Prostate gland (tissue), 2 donors: ENCODE measurements around the gene GAP43. TPM values are rescaled to one million over a fixed set of nuclear protein-coding genes. Genes with fewer than 3 reads are reported as not detected.

Source experiments
- DNase-seq: peaks from one replicate; pipeline ENCODE4 v3.0.0-alpha.2; 2019; ENCODE audit warnings: low spot score
- H3K27ac ChIP-seq, 2 donors: fragments of 200-600 bp; sonication (generic); 2 replicates each; pipeline ENCODE4 v1.5.1; 2017 to 2019
- H3K27me3 ChIP-seq: fragments of 200-600 bp; sonication (generic); replicated peaks from 2 replicates; pipeline ENCODE4 v1.5.1; 2019; ENCODE audit not compliant: insufficient read depth
- H3K36me3 ChIP-seq, 2 donors: fragments of 200-600 bp; sonication (generic); 1 replicate in 1 of 2; 2 replicates in 1 of 2; pipeline versions ENCODE4 v1.5.1 to v1.8.1; 2017 to 2019
- H3K4me1 ChIP-seq: fragments of 200-600 bp; sonication (generic); replicated peaks from 2 replicates; pipeline ENCODE4 v1.5.1; 2019
- H3K4me3 ChIP-seq, 2 donors: fragments of 200-600 bp; sonication (generic); 2 replicates each; pipeline ENCODE4 v1.5.1; 2017 to 2019
- H3K9me3 ChIP-seq: fragments of 200-600 bp; sonication (generic); 2 replicates; pipeline ENCODE4 v1.5.1; 2017
- POLR2A ChIP-seq: fragments of 450-650 bp; IDR thresholded peaks from one replicate; pipeline ENCODE4 v1.6.1; 2016; ENCODE audit warnings: antibody characterized with exemption, mild to moderate bottlenecking
- POLR2AphosphoS5 ChIP-seq: sonication (generic); formaldehyde crosslinking; IDR thresholded peaks from one replicate; pipeline ENCODE4 v1.6.1; 2017; ENCODE audit warnings: antibody characterized with exemption
- WGBS: methylation state at CpG from one replicate; pipeline ENCODE4 v1.1.5; 2018; 5-methylcytosine and 5-hydroxymethylcytosine counted together
- intact Hi-C: fragments of 100-400 bp; cut with DNase I; formaldehyde crosslinking; loops from one replicate; pipeline ENCODE4 v1.14.2; 2022
- total RNA-seq, 2 donors: library from RNA; depleted of rRNA; stranded (reverse); fragments of >200 nt; gene quantifications; one replicate each; pipeline ENCODE4 v1.1.0, GENCODE V29; 2016
- TF ChIP-seq, protein P1 (sequence below), 4 experiments: fragments of 200-600 bp in 2 of 4; fragments of 450-650 bp in 2 of 4; sonication (generic) in 2 of 4; IDR thresholded peaks; 1 replicate in 3 of 4; 2 replicates in 1 of 4; pipeline ENCODE4 v1.5.1; 2016 to 2019; ENCODE audit warnings: antibody characterized with exemption in 4 of 4, mild to moderate bottlenecking in 2 of 4, moderate library complexity in 2 of 4

Gene GAP43
- total RNA-seq, 2 donors from 2014 or later = 0.74 TPM; not detected in 1

DNA sequence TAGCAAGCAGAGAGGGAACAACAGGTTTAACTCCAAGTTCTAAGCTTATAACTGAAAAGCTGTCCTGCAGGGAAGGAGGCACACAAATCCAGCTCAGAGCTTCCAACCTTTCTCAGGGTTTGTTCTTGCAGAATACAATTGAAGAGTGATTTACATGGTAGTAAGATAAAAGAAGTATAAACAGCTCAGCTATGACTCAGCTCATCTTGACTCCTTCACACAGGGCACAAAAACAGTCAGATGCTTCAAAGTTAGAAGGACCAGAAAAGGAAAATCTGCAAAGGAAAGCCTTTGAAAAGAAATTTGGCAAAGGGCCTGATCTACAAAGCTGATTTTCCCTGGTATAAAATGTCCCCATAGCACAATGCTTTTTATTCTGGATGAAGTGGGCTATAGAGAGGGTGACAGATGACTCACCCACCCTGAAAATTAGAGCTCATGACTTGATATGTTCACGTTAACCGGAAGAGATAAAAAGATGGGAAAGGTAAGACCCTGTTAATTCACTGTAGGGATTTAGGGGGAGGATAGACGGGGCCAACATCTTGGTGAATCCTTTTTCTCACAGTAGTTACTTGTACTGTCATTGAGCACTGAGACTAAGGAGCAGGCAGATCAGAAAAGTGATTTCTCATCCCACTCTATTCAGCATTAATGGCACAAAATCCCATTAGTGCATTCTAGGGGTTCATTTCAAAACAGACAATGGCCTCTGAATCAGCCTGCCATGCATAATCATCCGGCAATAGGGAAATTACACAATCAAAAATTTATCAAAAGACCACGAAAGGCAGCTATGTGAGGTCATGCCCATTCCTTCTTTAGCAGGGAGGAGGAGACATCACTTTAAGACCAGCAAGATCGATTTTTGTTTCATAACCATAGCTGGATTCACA lies 143.5 kb downstream of the GAP43 start:
- Histone ChIP-seq H3K4me3 (no peak overlapping the region), H3K4me1 (no peaks in the 10 kb centered on the region), H3K27me3 (no peaks in the 10 kb centered on the region), H3K9me3 (no peaks in the 10 kb centered on the region), H3K36me3 (no peaks in the 10 kb centered on the region), H3K27ac (no peak overlapping the region)
- 61% methylated on average over 6 of the region's 6 CpGs for WGBS
- intact Hi-C loops = loop anchor here (2.0 kb wide), 1 partner anchor 74 kb away; no protein-coding TSS in a partner anchor
- TF ChIP-seq, protein P1, sequence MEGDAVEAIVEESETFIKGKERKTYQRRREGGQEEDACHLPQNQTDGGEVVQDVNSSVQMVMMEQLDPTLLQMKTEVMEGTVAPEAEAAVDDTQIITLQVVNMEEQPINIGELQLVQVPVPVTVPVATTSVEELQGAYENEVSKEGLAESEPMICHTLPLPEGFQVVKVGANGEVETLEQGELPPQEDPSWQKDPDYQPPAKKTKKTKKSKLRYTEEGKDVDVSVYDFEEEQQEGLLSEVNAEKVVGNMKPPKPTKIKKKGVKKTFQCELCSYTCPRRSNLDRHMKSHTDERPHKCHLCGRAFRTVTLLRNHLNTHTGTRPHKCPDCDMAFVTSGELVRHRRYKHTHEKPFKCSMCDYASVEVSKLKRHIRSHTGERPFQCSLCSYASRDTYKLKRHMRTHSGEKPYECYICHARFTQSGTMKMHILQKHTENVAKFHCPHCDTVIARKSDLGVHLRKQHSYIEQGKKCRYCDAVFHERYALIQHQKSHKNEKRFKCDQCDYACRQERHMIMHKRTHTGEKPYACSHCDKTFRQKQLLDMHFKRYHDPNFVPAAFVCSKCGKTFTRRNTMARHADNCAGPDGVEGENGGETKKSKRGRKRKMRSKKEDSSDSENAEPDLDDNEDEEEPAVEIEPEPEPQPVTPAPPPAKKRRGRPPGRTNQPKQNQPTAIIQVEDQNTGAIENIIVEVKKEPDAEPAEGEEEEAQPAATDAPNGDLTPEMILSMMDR (IDR thresholded peaks at IDR 0.05) = no peak
- DNase-seq = no peak

DNA sequence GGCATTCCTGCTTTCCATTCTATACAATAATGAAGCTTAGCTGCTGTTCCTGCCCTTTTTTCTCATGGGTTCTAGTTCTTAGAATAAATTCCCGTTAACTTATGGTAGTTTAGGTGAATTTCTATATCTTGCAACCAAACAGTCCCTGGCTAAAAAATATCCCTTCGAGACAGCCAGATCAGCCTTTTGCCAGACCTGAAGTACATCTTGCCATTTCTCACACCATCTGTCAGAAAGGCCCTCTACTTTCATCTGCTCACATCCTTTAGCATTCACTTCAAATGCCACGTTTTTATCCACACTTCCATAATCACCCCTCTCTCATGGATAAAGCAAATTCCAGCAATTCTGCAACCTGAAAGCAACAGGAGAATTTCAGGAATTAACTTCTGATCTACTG lies 145.4 kb downstream of the GAP43 start:
- intact Hi-C loops = no loop called here
- 89% methylated on average over 3 of the region's 3 CpGs for WGBS

More for the DNA sequence above, 145.4 kb downstream of the GAP43 start:
- TF ChIP-seq, protein P1 (IDR thresholded peaks at IDR 0.05) = no peak
- TF ChIP-seq POLR2AphosphoS5 (no peak), POLR2A (no peak)
- Histone ChIP-seq H3K9me3 (no peaks in the 10 kb centered on the region), H3K4me3 (no peak overlapping the region), H3K36me3 (no peaks in the 10 kb centered on the region), H3K27ac (no peak overlapping the region), H3K4me1 (no peaks in the 10 kb centered on the region), H3K27me3 (no peaks in the 10 kb centered on the region)
- no peak for DNase-seq
